GM21515 (cell line): ENCODE results near the gene MAPKAPK2.
A peak's percentile ranks its signal among the peaks of the same experiment; 100 is the strongest.

Experiments
- ATAC-seq: cut with Tn5 transposase; IDR thresholded peaks from one replicate; pipeline ENCODE4 v1.9.1; 2021; ENCODE audit not compliant: unreplicated experiment

MAPKAPK2 gene

DNA sequence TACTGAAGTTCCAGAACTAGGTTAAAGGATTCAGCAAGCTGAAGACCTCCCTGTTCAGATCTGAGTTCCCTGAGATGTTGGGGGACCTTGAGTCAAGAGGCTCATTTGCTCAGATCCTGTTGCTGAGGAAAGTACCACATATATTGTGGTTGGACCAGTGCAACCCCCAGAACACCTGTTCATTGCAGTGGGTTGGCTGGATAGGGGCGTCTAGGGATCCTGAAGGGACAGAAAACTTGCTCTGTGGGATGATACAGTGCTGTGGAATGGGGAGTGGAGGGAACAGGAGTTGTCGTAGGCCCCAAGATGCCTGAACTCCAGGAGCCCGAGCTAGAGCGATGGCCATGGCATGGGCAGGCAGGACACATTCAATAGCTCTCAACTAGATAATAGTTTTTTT is 24.6 kb upstream of the MAPKAPK2 start:
- ATAC-seq: no peak

DNA sequence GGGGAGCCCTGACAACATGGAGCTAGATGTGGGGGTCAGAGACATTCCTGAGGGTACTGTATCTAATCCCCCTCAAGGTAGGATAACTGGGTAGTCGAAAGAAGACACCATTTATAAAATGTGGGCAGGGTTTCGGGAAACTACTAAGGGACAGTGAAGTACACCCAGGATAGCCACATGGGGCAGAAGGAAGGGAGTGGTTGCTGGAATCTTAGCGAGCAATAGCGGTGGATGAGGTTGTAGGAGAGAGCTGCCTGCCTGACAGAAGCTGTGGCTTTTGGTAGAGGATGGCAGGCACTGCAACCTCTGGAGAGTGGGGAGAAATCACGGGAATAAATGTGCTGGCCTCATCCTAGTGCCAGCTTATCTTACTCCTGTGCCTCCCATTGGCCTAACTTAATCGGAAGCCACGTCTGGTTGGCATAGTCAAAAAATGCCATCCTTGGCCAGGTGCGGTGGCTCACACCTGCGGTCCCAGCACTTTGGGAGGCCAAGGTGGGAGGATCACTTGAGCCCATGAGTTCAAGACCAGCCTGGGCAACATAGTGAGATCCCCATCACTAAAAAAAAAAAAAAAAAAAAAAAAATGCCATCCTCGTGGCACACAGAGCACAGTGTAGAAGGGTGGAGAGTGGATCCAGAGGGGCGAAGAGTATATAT is 23.4 kb upstream of the MAPKAPK2 start:
- ATAC-seq: no peak

- no peak for ATAC-seq
Observed at GRCh38 chr1:206662396-206663092, 22.2 kb upstream of the MAPKAPK2 start.

GRCh38 chr1:206663362-206663761 is 21.3 kb upstream of the MAPKAPK2 start:
- no peak for ATAC-seq

DNA sequence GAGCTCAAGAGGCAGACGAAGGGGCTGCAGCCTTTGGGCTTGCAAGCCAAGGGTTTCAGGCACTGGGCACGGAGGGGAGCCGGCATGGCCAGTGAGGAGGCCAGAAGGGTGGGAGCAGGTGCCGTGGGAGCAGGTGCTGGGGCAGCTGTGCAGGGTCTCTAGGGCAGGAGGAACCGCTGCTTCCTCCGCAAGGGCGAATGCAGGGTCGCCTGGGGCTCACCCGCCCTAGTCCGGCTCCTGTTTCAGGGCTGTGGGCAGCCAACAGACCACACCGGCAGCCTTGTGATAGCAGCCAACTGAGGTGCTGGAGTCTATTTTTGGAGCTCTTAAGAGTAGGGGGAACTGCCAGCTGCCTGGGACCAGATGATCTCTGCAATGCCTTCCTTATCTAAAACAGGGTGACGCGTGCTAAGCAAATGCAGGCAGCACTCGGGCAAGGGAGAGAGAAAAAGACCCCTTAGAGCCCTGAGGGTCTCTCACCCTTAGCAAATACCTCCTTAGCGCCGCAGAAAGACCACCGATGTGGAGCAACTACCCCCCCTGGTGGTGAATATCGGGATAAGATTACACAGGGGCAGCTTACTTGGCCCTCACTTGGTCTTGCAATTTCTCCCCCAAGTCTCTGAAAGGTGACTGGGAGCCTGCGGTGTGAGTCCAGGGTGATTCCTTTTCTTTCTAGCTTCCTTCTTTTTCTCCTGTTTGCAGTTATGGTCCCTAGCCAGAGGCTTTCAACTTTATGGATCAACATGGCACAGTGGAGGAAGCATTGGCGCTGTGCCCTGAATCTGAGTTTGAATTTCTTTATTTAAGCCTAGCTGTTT is 20.7 kb upstream of the MAPKAPK2 start:
- ATAC-seq: no peak

DNA sequence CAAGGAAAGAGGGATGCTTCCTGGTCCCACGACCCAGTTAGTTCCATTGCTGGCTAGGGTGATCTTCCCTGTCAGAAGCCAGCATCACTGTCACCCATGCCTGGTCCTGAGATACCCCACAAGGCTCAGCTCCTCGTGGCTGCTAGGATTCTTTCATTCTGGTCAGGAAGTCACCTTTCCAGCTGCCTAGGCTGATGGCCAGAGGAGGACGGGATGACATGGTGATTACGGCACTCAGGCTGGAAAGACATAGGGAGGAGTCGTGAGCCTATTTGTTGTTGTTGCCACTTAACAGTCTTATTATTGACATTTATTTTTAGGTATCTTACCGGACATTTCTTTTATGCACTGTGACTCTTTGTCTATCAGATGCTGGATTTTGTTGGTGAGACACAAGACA is 20.0 kb upstream of the MAPKAPK2 start:
- no peak for ATAC-seq

DNA sequence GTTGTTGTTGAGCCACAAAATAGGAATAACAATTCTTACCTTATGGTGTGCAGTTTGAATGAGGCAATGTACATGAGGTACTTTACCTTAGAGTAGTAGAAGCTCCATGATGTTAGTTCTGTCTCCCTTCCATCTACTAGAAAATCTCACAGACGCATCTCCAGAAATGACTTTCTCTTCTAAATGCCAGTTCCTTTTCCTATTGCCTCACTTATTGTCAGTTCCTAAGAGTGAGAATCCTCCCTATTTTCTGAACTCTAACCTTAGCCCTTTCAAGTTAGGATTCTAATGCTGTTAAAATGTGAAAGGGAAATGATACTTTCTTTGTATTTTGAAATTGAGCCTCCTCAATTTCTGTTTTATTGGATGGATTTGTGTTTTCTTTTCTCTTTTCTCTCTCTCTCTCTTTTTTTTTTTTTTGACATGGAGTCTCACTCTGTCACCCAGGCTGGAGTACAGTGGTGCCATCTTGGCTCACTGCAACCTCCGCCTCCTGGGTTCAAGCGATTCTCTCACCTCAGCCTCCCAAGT is 18.6 kb upstream of the MAPKAPK2 start:
- ATAC-seq: no peak

- ATAC-seq: no peak
Observed at GRCh38 chr1:206666954-206667665, 17.6 kb upstream of the MAPKAPK2 start.

- no peak for ATAC-seq
Observed at GRCh38 chr1:206668351-206668750, 16.4 kb upstream of the MAPKAPK2 start.

DNA sequence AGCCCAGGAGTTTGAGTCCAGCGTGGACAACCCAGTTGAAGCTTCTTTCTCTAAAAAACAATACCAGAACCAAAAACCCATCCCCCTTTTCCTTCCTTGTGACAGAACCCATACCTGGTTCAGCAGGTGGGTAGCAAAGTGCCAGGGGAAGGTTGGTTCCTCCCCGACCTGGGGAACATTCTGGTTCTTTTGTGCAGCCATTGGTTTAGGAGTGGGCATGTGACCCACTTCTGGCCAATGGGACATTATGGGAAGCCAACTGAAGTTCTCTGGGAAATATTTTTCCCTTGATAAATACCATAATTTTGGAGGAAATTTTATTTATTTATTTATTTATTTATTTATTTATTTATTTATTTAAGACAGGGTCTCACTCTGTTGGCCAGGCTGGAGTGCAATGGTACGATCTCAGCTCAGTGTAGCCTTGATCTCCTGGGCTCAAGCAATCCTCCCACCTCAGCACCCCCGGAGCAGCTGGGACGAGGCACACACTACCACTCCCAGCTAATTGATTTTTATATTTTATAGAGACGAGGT is 15.8 kb upstream of the MAPKAPK2 start:
- ATAC-seq: no peak

- no peak for ATAC-seq
Observed at GRCh38 chr1:206672011-206672688, 12.6 kb upstream of the MAPKAPK2 start.

DNA sequence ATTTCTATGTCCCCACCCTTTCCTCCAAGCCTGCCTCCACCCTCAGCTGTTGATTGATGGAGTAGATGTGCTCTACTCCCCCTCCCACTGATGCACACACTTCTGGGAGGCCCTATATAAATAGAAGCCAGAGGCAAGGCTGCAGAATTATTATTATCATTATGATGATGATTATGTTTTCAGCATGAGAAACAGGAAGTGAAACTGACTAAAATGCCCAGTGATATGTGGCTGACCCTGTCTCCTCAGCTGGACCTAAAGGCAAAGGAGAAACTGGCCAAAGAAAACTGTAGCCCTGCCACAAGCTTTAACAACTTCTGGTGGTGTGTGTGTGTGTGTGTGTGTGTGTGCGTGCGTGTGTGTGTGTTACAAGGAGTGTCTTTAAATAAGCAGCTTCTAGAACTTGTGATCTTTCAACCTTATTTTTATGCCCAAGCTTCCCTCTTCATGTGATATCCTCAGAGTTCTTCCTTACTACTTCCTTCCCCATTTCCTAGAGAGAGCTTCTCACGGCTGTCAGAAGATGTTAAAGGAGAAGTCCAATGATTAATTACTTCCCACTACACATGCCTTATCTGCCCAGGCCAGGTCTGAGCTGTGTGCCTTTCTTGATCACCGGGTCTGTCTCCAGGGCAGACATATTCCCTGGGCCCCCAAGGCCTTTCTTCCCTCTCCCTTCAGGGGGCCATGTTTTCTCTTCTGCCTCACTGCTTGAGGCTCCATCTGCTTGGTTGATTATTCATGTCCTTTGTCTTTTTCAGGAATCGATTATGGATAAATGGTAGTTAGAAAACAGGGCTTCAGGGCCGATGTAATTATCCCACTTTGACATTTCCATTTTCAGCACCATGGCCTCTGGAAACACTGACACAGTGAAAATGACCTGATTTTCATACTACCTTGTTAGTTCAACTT is 11.6 kb upstream of the MAPKAPK2 start:
- ATAC-seq: no peak

DNA sequence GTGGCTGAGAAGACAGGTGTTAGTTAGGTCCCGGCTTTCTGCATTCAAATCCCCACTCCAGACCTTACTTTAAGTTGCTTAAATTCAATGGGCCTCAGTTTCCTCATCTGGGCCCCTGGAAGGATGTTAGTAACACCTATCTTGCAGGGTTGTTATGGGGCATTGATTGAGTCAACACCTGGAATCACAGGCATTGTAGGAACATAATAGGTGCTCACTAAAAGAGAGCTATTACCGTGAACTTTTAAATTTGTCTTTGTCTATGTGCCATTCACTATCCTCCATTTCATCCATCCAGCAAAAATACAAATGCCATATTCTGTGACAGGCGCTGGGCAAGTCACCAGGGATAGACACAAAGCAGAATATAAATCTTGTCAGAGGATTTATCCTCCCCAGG is 10.5 kb upstream of the MAPKAPK2 start:
- no peak for ATAC-seq

- no peak for ATAC-seq
Observed at GRCh38 chr1:206674745-206675175, 9.9 kb upstream of the MAPKAPK2 start.

DNA sequence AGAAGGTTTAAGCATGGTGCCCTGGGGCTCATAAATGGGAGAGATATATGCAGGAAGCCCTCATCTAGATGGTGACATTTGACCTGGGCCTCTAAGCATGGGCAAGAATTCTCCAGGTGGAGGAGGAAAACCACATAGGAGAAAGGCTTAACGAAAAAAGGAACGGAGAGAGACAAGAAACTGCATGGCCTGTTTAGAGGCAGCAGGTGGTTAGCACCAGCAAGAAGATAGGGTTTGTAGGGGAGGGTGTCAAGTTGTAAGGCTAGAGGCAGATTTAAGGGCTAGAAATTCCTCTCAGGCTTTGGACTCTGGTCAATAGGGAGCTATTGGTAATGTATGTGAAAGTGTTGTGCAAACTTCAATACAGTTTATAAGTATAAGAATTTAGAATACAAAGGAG is 8.2 kb upstream of the MAPKAPK2 start:
- no peak for ATAC-seq

GRCh38 chr1:206678490-206678889 is 6.2 kb upstream of the MAPKAPK2 start:
- ATAC-seq: no peak

GRCh38 chr1:206679738-206680211 is 4.9 kb upstream of the MAPKAPK2 start:
- ATAC-seq: peak; percentile 76

GRCh38 chr1:206680279-206680678 is 4.4 kb upstream of the MAPKAPK2 start:
- ATAC-seq: no peak

GRCh38 chr1:206681359-206681758 is 3.3 kb upstream of the MAPKAPK2 start:
- no peak for ATAC-seq
